Measurements from ENCODE around the gene TMTC2.
A peak's percentile ranks its signal among the peaks of the same experiment; 100 is the strongest.

TMTC2 gene

GRCh38 chr12:82686168-82687020, at the start of gene TMTC2:
TSS of gene TMTC2 (plus strand) at chr12:82686906.
- DNase-seq (ENCODE audit: low spot score) = peak; percentile 94
- TF ChIP-seq CTCF (IDR thresholded peaks at IDR 0.05; ENCODE audit: extremely low read depth, missing control alignments) = no peak

GRCh38 chr12:82638324-82638723, 48.4 kb upstream of the TMTC2 start:
- no peak for TF ChIP-seq CTCF (IDR thresholded peaks at IDR 0.05; ENCODE audit: extremely low read depth, missing control alignments)
- DNase-seq (ENCODE audit: low spot score) = no peak

- TF ChIP-seq CTCF (IDR thresholded peaks at IDR 0.05; ENCODE audit: extremely low read depth, missing control alignments) = no peak
- DNase-seq (ENCODE audit: low spot score) = no peak
These were observed 41.8 kb upstream of the TMTC2 start for GRCh38 chr12:82644896-82645295.

GRCh38 chr12:82645414-82645813, 41.3 kb upstream of the TMTC2 start:
- TF ChIP-seq CTCF (IDR thresholded peaks at IDR 0.05; ENCODE audit: extremely low read depth, missing control alignments) = no peak
- DNase-seq (ENCODE audit: low spot score) = no peak

GRCh38 chr12:82647853-82648252, 38.9 kb upstream of the TMTC2 start:
- no peak for DNase-seq (ENCODE audit: low spot score)
- TF ChIP-seq CTCF (IDR thresholded peaks at IDR 0.05; ENCODE audit: extremely low read depth, missing control alignments) = no peak

GRCh38 chr12:82648259-82648909, 38.3 kb upstream of the TMTC2 start:
- TF ChIP-seq CTCF (IDR thresholded peaks at IDR 0.05; ENCODE audit: extremely low read depth, missing control alignments) = no peak
- no peak for DNase-seq (ENCODE audit: low spot score)

GRCh38 chr12:82650627-82651337, 35.9 kb upstream of the TMTC2 start:
- TF ChIP-seq CTCF (IDR thresholded peaks at IDR 0.05; ENCODE audit: extremely low read depth, missing control alignments) = no peak
- peak; percentile 45 for DNase-seq (ENCODE audit: low spot score)
